ENCODE measurements around the gene PPP1R11. TPM values are rescaled to one million over a fixed set of nuclear protein-coding genes. Genes with fewer than 3 reads are reported as not detected.
A peak's percentile ranks its signal among the peaks of the same experiment; 100 is the strongest.

The PPP1R11 gene
- total and polyA plus RNA-seq, 2 of the 13 experiments (the other 11 are each of a cell fraction or from before 2014, with no cell fraction given), result 32.1 to 58.9 TPM

DNA sequence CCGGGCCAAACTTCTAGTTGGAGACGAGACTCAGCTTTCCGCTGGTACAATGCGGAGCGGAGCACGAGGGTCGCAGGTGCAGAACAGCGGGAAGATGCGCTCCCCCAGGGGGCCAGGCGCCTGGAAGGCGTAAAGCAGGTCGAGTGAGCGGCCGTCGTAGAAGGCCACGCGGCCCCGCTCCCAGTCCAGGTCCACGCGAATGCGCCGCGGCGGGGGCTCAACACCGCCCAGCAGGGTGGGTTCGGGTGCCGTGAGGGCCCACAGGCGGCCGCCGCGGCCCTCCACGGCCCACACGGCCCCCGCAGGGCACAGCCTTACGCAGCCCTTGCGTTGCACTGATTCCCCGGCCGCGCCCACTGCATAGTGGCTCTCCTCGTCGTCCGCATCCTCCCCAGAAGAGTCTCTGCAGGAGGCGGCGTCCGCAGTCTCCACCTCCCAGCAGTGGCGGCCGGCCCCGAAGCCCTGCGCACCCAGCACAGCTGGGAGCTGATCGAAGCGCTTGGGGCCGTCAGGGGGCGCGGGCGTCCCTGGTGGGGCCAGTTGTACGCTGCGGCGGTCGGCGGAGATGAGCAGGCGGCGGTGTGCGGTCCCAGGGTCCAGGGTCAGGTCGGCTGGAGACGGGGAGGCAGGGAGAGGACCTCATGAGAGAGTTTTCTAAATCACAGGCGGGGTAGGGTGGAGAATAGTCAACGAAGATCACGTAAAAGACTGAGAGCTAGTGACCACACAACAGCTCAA lies 4.3 kb downstream of the PPP1R11 start:
- Histone ChIP-seq H3K27me3 (ENCODE audit: control insufficient read depth in 1 of 2, insufficient read depth in 2 of 2, low read length in 2 of 2) (peaks cover 0 to 12% of the 10 kb centered on the region in 2 experiments; a peak in 3 of 5 replicates), H2AFZ (ENCODE audit: low read length) (no peak overlapping the region), H3K79me2 (ENCODE audit: insufficient read depth, low read length) (peaks cover 7% of the 10 kb centered on the region), H3K4me3 (replicated peaks in 1 of 3; ENCODE audit: insufficient read depth in 1 of 3, low read depth in 2 of 3, low read length in 3 of 3) (no peak overlapping the region), H4K20me1 (ENCODE audit: insufficient read depth, low read length) (no peaks in the 10 kb centered on the region), H3K9ac (ENCODE audit: insufficient read depth, low read depth, low read length) (no peak overlapping the region), H3K27ac (ENCODE audit: extremely low read length, insufficient read depth, low read length) (no peak overlapping the region), H3K9me3 (ENCODE audit: low read length) (no peaks in the 10 kb centered on the region), H3K36me3 (replicated peaks in 1 of 2; ENCODE audit: control insufficient read depth in 1 of 2, insufficient read depth in 2 of 2, low read length in 2 of 2) (peaks cover 0 to 6% of the 10 kb centered on the region in 2 experiments; a peak in 2 of 5 replicates), H3K4me1 (ENCODE audit: insufficient read depth, low read length) (peaks cover 54% of the 10 kb centered on the region), H3K4me2 (ENCODE audit: low read depth, low read length) (no peak overlapping the region)
- ATAC-seq (no peak), FAIRE-seq (no peak), DNase-seq (ENCODE audit: low spot score) (no peak)
- TF ChIP-seq, protein P1, sequence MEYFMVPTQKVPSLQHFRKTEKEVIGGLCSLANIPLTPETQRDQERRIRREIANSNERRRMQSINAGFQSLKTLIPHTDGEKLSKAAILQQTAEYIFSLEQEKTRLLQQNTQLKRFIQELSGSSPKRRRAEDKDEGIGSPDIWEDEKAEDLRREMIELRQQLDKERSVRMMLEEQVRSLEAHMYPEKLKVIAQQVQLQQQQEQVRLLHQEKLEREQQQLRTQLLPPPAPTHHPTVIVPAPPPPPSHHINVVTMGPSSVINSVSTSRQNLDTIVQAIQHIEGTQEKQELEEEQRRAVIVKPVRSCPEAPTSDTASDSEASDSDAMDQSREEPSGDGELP (IDR thresholded peaks at IDR 0.05; ENCODE audit: borderline replicate concordance, low read depth), result no peak
- peak; percentile 95 for TF ChIP-seq AGO2 (optimal IDR thresholded peaks at IDR 0.05; ENCODE audit: low read depth, low read length)
- TF ChIP-seq, protein P2, sequence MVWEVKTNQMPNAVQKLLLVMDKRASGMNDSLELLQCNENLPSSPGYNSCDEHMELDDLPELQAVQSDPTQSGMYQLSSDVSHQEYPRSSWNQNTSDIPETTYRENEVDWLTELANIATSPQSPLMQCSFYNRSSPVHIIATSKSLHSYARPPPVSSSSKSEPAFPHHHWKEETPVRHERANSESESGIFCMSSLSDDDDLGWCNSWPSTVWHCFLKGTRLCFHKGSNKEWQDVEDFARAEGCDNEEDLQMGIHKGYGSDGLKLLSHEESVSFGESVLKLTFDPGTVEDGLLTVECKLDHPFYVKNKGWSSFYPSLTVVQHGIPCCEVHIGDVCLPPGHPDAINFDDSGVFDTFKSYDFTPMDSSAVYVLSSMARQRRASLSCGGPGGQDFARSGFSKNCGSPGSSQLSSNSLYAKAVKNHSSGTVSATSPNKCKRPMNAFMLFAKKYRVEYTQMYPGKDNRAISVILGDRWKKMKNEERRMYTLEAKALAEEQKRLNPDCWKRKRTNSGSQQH (CRISPR knock-in tag; IDR thresholded peaks at IDR 0.05; ENCODE audit: low read depth), result no peak
- TF ChIP-seq RBFOX2 (IDR thresholded peaks at IDR 0.05; ENCODE audit: low read depth, low read length), result peak; percentile 73
- in situ Hi-C loops (cut with HindIII; ENCODE audit: extremely low pct_ligation_motif_present, low pct_unique_long_range_greater_than_20kb), result no loop called here
- CTCF ChIA-PET (ENCODE audit: low intra/inter-chr PET ratio, low total read pairs), result no interaction called here
- 97% methylated on average over 68 of the region's 68 CpGs for WGBS (ENCODE audit: low lambda C conversion rate)
- POLR2A ChIA-PET, result no interaction called here
- no TSS peak for BruUV-seq (replicated peaks)
- intact Hi-C loops (cut with micrococcal nuclease; ENCODE audit: unreplicated experiment), result no loop called here

DNA sequence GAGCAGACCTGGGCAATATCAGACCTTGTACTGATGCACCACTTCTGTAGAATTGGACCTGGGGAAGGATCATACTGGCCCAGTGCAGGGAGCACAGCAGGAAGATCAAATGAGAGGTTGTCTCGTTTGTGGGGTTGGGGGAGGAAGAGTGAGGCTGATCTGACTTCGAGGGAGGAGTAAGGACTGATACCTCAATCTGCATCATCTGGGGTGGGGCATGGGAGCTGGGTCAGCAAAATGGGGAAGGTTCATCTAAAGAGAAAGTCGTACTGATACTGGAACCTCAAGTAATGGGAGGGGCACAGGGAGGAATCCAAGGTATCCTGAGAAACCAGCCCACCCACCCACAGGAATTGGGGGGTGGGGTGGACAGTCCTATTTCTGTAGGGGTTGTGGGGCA lies 4.9 kb downstream of the PPP1R11 start:
- no TSS peak for BruUV-seq (replicated peaks)
- ChIA-PET CTCF (ENCODE audit: low intra/inter-chr PET ratio, low total read pairs) (no interaction called here), POLR2A (no interaction called here)
- Histone ChIP-seq H3K79me2 (ENCODE audit: insufficient read depth, low read length) (peaks cover 7% of the 10 kb centered on the region), H3K4me2 (ENCODE audit: low read depth, low read length) (no peak overlapping the region), H2AFZ (ENCODE audit: low read length) (no peak overlapping the region), H3K27ac (ENCODE audit: extremely low read length, insufficient read depth, low read length) (no peak overlapping the region), H3K4me3 (replicated peaks in 1 of 3; ENCODE audit: insufficient read depth in 1 of 3, low read depth in 2 of 3, low read length in 3 of 3) (no peak overlapping the region), H3K9me3 (ENCODE audit: low read length) (no peaks in the 10 kb centered on the region), H4K20me1 (ENCODE audit: insufficient read depth, low read length) (no peaks in the 10 kb centered on the region), H3K27me3 (ENCODE audit: control insufficient read depth in 1 of 2, insufficient read depth in 2 of 2, low read length in 2 of 2) (peaks cover 0 to 17% of the 10 kb centered on the region in 2 experiments; a peak in 3 of 5 replicates), H3K36me3 (replicated peaks in 1 of 2; ENCODE audit: control insufficient read depth in 1 of 2, insufficient read depth in 2 of 2, low read length in 2 of 2) (peaks cover 0 to 6% of the 10 kb centered on the region in 2 experiments; a peak in 2 of 5 replicates), H3K4me1 (ENCODE audit: insufficient read depth, low read length) (peaks cover 60% of the 10 kb centered on the region), H3K9ac (ENCODE audit: insufficient read depth, low read depth, low read length) (no peak overlapping the region)
- WGBS (ENCODE audit: low lambda C conversion rate), result 77% methylated on average over 3 of the region's 3 CpGs
- ATAC-seq, result no peak
- intact Hi-C loops (cut with micrococcal nuclease; ENCODE audit: unreplicated experiment) (no loop called here), in situ Hi-C loops (cut with HindIII; ENCODE audit: extremely low pct_ligation_motif_present, low pct_unique_long_range_greater_than_20kb) (no loop called here)
- no peak for FAIRE-seq
- DNase-seq (ENCODE audit: low spot score), result no peak
- TF ChIP-seq, protein P3, sequence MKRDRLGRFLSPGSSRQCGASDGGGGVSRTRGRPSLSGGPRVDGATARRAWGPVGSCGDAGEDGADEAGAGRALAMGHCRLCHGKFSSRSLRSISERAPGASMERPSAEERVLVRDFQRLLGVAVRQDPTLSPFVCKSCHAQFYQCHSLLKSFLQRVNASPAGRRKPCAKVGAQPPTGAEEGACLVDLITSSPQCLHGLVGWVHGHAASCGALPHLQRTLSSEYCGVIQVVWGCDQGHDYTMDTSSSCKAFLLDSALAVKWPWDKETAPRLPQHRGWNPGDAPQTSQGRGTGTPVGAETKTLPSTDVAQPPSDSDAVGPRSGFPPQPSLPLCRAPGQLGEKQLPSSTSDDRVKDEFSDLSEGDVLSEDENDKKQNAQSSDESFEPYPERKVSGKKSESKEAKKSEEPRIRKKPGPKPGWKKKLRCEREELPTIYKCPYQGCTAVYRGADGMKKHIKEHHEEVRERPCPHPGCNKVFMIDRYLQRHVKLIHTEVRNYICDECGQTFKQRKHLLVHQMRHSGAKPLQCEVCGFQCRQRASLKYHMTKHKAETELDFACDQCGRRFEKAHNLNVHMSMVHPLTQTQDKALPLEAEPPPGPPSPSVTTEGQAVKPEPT (CRISPR knock-in tag; IDR thresholded peaks at IDR 0.05; ENCODE audit: low read depth), result no peak
- TF ChIP-seq, protein P4, sequence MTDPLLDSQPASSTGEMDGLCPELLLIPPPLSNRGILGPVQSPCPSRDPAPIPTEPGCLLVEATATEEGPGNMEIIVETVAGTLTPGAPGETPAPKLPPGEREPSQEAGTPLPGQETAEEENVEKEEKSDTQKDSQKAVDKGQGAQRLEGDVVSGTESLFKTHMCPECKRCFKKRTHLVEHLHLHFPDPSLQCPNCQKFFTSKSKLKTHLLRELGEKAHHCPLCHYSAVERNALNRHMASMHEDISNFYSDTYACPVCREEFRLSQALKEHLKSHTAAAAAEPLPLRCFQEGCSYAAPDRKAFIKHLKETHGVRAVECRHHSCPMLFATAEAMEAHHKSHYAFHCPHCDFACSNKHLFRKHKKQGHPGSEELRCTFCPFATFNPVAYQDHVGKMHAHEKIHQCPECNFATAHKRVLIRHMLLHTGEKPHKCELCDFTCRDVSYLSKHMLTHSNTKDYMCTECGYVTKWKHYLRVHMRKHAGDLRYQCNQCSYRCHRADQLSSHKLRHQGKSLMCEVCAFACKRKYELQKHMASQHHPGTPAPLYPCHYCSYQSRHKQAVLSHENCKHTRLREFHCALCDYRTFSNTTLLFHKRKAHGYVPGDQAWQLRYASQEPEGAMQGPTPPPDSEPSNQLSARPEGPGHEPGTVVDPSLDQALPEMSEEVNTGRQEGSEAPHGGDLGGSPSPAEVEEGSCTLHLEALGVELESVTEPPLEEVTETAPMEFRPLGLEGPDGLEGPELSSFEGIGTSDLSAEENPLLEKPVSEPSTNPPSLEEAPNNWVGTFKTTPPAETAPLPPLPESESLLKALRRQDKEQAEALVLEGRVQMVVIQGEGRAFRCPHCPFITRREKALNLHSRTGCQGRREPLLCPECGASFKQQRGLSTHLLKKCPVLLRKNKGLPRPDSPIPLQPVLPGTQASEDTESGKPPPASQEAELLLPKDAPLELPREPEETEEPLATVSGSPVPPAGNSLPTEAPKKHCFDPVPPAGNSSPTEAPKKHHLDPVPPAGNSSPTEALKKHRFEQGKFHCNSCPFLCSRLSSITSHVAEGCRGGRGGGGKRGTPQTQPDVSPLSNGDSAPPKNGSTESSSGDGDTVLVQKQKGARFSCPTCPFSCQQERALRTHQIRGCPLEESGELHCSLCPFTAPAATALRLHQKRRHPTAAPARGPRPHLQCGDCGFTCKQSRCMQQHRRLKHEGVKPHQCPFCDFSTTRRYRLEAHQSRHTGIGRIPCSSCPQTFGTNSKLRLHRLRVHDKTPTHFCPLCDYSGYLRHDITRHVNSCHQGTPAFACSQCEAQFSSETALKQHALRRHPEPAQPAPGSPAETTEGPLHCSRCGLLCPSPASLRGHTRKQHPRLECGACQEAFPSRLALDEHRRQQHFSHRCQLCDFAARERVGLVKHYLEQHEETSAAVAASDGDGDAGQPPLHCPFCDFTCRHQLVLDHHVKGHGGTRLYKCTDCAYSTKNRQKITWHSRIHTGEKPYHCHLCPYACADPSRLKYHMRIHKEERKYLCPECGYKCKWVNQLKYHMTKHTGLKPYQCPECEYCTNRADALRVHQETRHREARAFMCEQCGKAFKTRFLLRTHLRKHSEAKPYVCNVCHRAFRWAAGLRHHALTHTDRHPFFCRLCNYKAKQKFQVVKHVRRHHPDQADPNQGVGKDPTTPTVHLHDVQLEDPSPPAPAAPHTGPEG (CRISPR knock-in tag; IDR thresholded peaks at IDR 0.05), result no peak
- no peak for TF ChIP-seq NFRKB (IDR thresholded peaks at IDR 0.05)
